Vagina (tissue), 2 donors: ENCODE measurements around the gene PCYT2. TPM values are rescaled to one million over a fixed set of nuclear protein-coding genes. Genes with fewer than 3 reads are reported as not detected.
A peak's percentile ranks its signal among the peaks of the same experiment; 100 is the strongest.

Experiments
- DNase-seq, 2 donors: peaks; one replicate each; pipeline ENCODE4 v3.0.0-alpha.2; 2017; ENCODE audit errors: extremely low spot score in 2 of 2
- H3K27ac ChIP-seq: fragments of 200-600 bp; sonication (generic); one replicate; pipeline ENCODE4 v1.5.1; 2019
- H3K27me3 ChIP-seq: fragments of 200-600 bp; sonication (generic); one replicate; pipeline ENCODE4 v1.5.1; 2019
- H3K36me3 ChIP-seq, 2 donors: fragments of 200-600 bp; sonication (generic); one replicate each; pipeline ENCODE4 v1.5.1; 2017 to 2019
- H3K4me1 ChIP-seq: fragments of 200-600 bp; sonication (generic); one replicate; pipeline ENCODE4 v1.5.1; 2019
- H3K4me3 ChIP-seq, 2 donors: fragments of 200-600 bp; sonication (generic); 1 replicate in 1 of 2; 2 replicates in 1 of 2; pipeline ENCODE4 v1.5.1; 2016 to 2019
- H3K9me3 ChIP-seq: fragments of 200-600 bp; sonication (generic); one replicate; pipeline ENCODE4 v1.5.1; 2019
- CTCF ChIP-seq, 3 experiments: fragments of 450-650 bp in 2 of 3; fragments of 200-600 bp in 1 of 3; sonication (generic) in 1 of 3; IDR thresholded peaks; one replicate each; pipeline ENCODE4 v1.5.1; 2017 to 2019; ENCODE audit warnings: antibody characterized with exemption in 3 of 3, mild to moderate bottlenecking in 2 of 3, moderate library complexity in 2 of 3
- POLR2A ChIP-seq, 2 donors: fragments of 450-650 bp; IDR thresholded peaks; one replicate each; pipeline ENCODE4 v1.6.1; 2017; ENCODE audit warnings: antibody characterized with exemption in 2 of 2, mild to moderate bottlenecking in 2 of 2, moderate library complexity in 2 of 2
- POLR2AphosphoS5 ChIP-seq, 2 donors: sonication (generic); formaldehyde crosslinking; IDR thresholded peaks; one replicate each; pipeline ENCODE4 v1.9.0; 2017; ENCODE audit warnings: antibody characterized with exemption in 2 of 2, mild to moderate bottlenecking in 2 of 2, low read depth in 1 of 2; ENCODE audit not compliant: insufficient read depth in 1 of 2
- intact Hi-C: fragments of 100-400 bp; cut with DNase I; formaldehyde crosslinking; loops from one replicate; pipeline ENCODE4 v1.15.1; 2023
- total RNA-seq: library from RNA; depleted of rRNA; stranded (reverse); fragments of >200 nt; gene quantifications from one replicate; pipeline ENCODE4 v1.2.3, GENCODE V29; 2016

The PCYT2 gene
- total RNA-seq, 1 donor from 2014 or later, result 28.0 TPM

DNA sequence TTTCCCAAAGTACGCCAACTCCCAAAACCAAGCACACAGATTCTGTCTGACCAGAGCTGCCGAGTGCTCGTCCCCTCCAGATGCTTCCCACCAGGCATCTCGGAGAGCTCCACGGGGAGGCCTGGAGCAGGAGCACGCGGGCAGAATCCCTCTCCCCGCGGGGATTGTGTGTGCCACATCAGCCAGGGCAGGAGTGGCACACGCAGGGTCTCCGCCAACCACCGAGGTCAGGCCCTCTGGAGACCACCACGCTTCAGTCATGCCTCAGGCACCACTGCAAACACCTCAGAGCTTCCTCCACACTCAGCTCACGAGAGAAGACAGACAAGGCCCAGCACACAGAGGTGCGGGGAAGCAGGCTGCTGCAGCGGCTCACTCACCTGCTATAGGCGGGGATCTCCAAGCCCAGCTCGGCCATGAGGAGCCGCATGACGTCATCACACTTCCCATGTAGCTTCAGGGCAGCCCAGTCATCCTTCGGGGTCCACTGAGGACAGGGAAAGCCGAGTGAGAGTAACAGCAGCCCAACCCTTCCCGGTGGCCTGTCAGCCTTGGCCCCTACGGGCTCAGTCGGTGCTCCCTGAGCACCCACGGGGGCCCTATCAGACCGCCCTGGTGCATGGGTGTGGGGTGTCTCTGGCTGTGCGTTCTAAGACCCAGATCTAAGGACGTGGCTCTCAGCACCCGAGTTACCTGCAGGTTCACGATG, 2.3 kb upstream of the PCYT2 start:
- TF ChIP-seq POLR2A (IDR thresholded peaks at IDR 0.05) (no peak), POLR2AphosphoS5 (IDR thresholded peaks at IDR 0.05; ENCODE audit: insufficient read depth in 1 of 2, low read depth in 1 of 2) (no peak), CTCF (IDR thresholded peaks at IDR 0.05) (no peak)
- H3K9me3 ChIP-seq, result no peaks in the 10 kb centered on the region
- intact Hi-C loops, result no loop called here
- H3K4me3 ChIP-seq, result no peak overlapping the region
- no peaks in the 10 kb centered on the region for H3K27me3 ChIP-seq
- peaks cover 44% of the 10 kb centered on the region for H3K4me1 ChIP-seq
- H3K27ac ChIP-seq, result no peak overlapping the region
- H3K36me3 ChIP-seq, result peaks cover 0 to 31% of the 10 kb centered on the region in 2 donors
- no peak for DNase-seq

DNA sequence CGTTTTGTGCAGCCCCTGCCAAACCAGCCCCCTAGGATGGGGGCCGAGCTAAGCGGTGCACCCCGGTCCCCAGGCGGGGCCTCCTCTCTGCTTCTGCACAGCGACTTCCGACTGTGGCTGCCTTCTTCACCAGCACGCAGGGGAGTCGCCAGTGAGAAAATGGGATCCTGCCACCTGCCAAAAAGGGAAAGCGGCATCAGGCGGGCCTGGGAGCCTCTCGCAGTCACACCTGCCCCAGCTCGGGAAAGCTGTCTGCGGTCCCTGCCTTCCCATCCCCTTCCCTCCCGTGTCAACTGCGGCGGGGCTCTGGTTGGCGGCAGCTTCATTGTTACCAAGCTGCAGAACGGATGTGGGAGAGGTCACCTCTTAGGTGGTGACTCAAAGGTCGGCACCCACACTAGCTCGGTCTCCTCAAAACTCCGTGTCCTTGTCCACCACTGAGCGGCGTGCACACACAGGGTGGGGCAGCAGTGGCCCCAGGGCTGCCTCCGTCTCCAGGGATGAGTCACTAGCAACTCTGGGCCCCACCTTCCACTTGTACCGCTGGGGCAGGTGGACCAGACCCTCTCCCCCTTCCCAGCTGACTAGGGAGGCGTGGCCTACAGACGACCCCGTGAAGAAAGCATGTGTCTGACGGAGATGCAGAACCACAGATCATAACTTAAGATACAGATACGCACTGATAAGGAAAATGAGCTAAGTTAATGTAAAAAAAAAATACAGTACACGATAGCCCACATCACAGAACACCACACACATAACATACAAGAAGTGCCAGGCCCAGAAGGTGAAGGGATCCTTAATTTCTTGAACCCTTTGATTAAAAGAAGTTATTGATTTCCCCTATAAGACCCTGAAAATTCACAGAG, 1.5 kb upstream of the PCYT2 start:
- intact Hi-C loops, result no loop called here
- Histone ChIP-seq H3K4me1 (peaks cover 40% of the 10 kb centered on the region), H3K36me3 (peaks cover 0 to 31% of the 10 kb centered on the region in 2 donors), H3K9me3 (no peaks in the 10 kb centered on the region), H3K4me3 (no peak overlapping the region), H3K27me3 (no peaks in the 10 kb centered on the region), H3K27ac (no peak overlapping the region)
- DNase-seq, result no peak
- TF ChIP-seq POLR2A (IDR thresholded peaks at IDR 0.05) (no peak), POLR2AphosphoS5 (IDR thresholded peaks at IDR 0.05; ENCODE audit: insufficient read depth in 1 of 2, low read depth in 1 of 2) (no peak), CTCF (IDR thresholded peaks at IDR 0.05) (no peak)

GRCh38 chr17:81911969-81912368, 770 bp upstream of the PCYT2 start:
- no peaks in the 10 kb centered on the region for H3K27me3 ChIP-seq
- H3K4me1 ChIP-seq, result peaks cover 33% of the 10 kb centered on the region
- H3K9me3 ChIP-seq, result no peaks in the 10 kb centered on the region
- peak overlapping the region in 1 of 2 donors; percentile 11 for H3K4me3 ChIP-seq
- no peak for TF ChIP-seq POLR2AphosphoS5 (IDR thresholded peaks at IDR 0.05; ENCODE audit: insufficient read depth in 1 of 2, low read depth in 1 of 2)
- no peak for TF ChIP-seq CTCF (IDR thresholded peaks at IDR 0.05)
- no peak for TF ChIP-seq POLR2A (IDR thresholded peaks at IDR 0.05)
- peaks cover 0 to 38% of the 10 kb centered on the region in 2 donors for H3K36me3 ChIP-seq
- H3K27ac ChIP-seq, result peak overlapping the region; percentile 57
- intact Hi-C loops, result no loop called here
- no peak for DNase-seq

GRCh38 chr17:81910840-81911276, 341 bp downstream of the PCYT2 start:
- Histone ChIP-seq H3K4me1 (peaks cover 23% of the 10 kb centered on the region), H3K4me3 (peak overlapping the region; percentile 75 to 90), H3K27ac (no peak overlapping the region), H3K36me3 (peaks cover 0 to 38% of the 10 kb centered on the region in 2 donors), H3K27me3 (no peaks in the 10 kb centered on the region), H3K9me3 (no peaks in the 10 kb centered on the region)
- intact Hi-C loops, result no loop called here
- no peak for DNase-seq
- TF ChIP-seq POLR2AphosphoS5 (IDR thresholded peaks at IDR 0.05; ENCODE audit: insufficient read depth in 1 of 2, low read depth in 1 of 2), result no peak
- TF ChIP-seq POLR2A (IDR thresholded peaks at IDR 0.05), result no peak
- no peak for TF ChIP-seq CTCF (IDR thresholded peaks at IDR 0.05)
